ENCODE measurements around the gene COMMD7. TPM values are rescaled to one million over a fixed set of nuclear protein-coding genes. Genes with fewer than 3 reads are reported as not detected.

COMMD7 gene
- total RNA-seq (2014; rRNA removed; shearing (Covaris generic)): 48.3 and 53.9 TPM in 2 replicates
- polyA plus RNA-seq (2015; cell fraction: cytosol; rRNA removed): 58.7 and 61.3 TPM in 2 replicates
- polyA plus RNA-seq (2015; cell fraction: nucleus; rRNA removed): 20.5 and 22.1 TPM in 2 replicates

GRCh38 chr20:32743237-32744112 lies at the start of gene COMMD7:
Gene COMMD7, minus strand, starts transcription at chr20:32743467. Its CDS starts 76 bp downstream, at chr20:32743391.
- peak; percentile 23 for DNase-seq (ENCODE audit: low read depth)

GRCh38 chr20:32792731-32793458 lies 49.6 kb upstream of the COMMD7 start:
- DNase-seq (ENCODE audit: low read depth): no peak

- peak; percentile 42 for DNase-seq (ENCODE audit: low read depth)
Observed at GRCh38 chr20:32792316-32792715, 49.0 kb upstream of the COMMD7 start.

- DNase-seq (ENCODE audit: low read depth): no peak
Observed at GRCh38 chr20:32790751-32791057, 47.4 kb upstream of the COMMD7 start.

- peak; percentile 52 for DNase-seq (ENCODE audit: low read depth)
Observed at GRCh38 chr20:32789896-32790750, 46.9 kb upstream of the COMMD7 start.

- DNase-seq (ENCODE audit: low read depth): no peak
Observed at GRCh38 chr20:32787168-32787567, 43.9 kb upstream of the COMMD7 start.

- no peak for DNase-seq (ENCODE audit: low read depth)
Observed at GRCh38 chr20:32786059-32786760, 42.9 kb upstream of the COMMD7 start.

- no peak for DNase-seq (ENCODE audit: low read depth)
Observed at GRCh38 chr20:32784369-32785080, 41.3 kb upstream of the COMMD7 start.

GRCh38 chr20:32780749-32781655 lies 37.7 kb upstream of the COMMD7 start:
- no peak for DNase-seq (ENCODE audit: low read depth)

GRCh38 chr20:32780278-32780677 lies 37.0 kb upstream of the COMMD7 start:
- DNase-seq (ENCODE audit: low read depth): no peak

GRCh38 chr20:32779500-32780211 lies 36.4 kb upstream of the COMMD7 start:
- no peak for DNase-seq (ENCODE audit: low read depth)

- no peak for DNase-seq (ENCODE audit: low read depth)
Observed at GRCh38 chr20:32777177-32777956, 34.1 kb upstream of the COMMD7 start.

- no peak for DNase-seq (ENCODE audit: low read depth)
Observed at GRCh38 chr20:32775336-32775991, 32.2 kb upstream of the COMMD7 start.

GRCh38 chr20:32773855-32774254 lies 30.6 kb upstream of the COMMD7 start:
- no peak for DNase-seq (ENCODE audit: low read depth)

GRCh38 chr20:32773223-32773622 lies 30.0 kb upstream of the COMMD7 start:
- no peak for DNase-seq (ENCODE audit: low read depth)

GRCh38 chr20:32772046-32772445 lies 28.8 kb upstream of the COMMD7 start:
- DNase-seq (ENCODE audit: low read depth): no peak
